H1 (cell line): Measurements from ENCODE around the gene MAP4K1. TPM values are rescaled to one million over a fixed set of nuclear protein-coding genes. Genes with fewer than 3 reads are reported as not detected.
A peak's percentile ranks its signal among the peaks of the same experiment; 100 is the strongest.

Experiments used
- CTCF ChIA-PET: fragments of 300-600 bp; sonication (Branson Sonifier 250); formaldehyde crosslinking; loops from one replicate; lab custom pipeline; 2021; ENCODE audit not compliant: partially characterized antibody; lab: Charles Lee
- POLR2A ChIA-PET: fragments of 300-600 bp; sonication (Branson Sonifier 250); formaldehyde crosslinking; loops from one replicate; lab custom pipeline; 2021; ENCODE audit warnings: inconsistent platforms; ENCODE audit not compliant: partially characterized antibody; lab: Charles Lee
- DNase-seq, 2 experiments: peaks; one replicate each; pipeline versions ENCODE4 v3.0.0 to v3.0.0-alpha.2; 2010 to 2022; ENCODE audit warnings: low spot score in 2 of 2, low read depth in 1 of 2, mixed read lengths in 1 of 2
- FAIRE-seq: peaks from 2 replicates; lab custom pipeline; 2011; peaks lifted over from hg19 to GRCh38; lab: Jason Lieb, UNC
- H2AFZ ChIP-seq: 2 replicates; pipeline ENCODE4 v1.8.1; 2012; ENCODE audit warnings: low read length, inconsistent platforms
- H2AK5ac ChIP-seq: 2 replicates; pipeline ENCODE4 v1.6.1; 2013; ENCODE audit warnings: low read depth, low read length
- H2BK120ac ChIP-seq: replicated peaks from 2 replicates; pipeline ENCODE3; 2013; ENCODE audit warnings: low read depth, low read length, inconsistent platforms
- H2BK12ac ChIP-seq: 2 replicates; pipeline ENCODE4 v1.6.1; 2013; ENCODE audit warnings: low read depth, low read length
- H2BK15ac ChIP-seq: 2 replicates; pipeline ENCODE4 v1.6.1; 2013; ENCODE audit warnings: low read length
- H2BK20ac ChIP-seq: 2 replicates; pipeline ENCODE4 v1.6.1; 2013; ENCODE audit warnings: low read length
- H2BK5ac ChIP-seq: 2 replicates; pipeline ENCODE4 v1.6.1; 2013; ENCODE audit warnings: low read depth, low read length
- H3K14ac ChIP-seq: 2 replicates; pipeline ENCODE4 v1.6.1; 2013; ENCODE audit warnings: inconsistent platforms; ENCODE audit not compliant: insufficient read length
- H3K18ac ChIP-seq: 2 replicates; pipeline ENCODE4 v1.6.1; 2013; ENCODE audit warnings: low read length; ENCODE audit errors: extremely low read depth
- H3K23ac ChIP-seq: 2 replicates; pipeline ENCODE4 v1.6.1; 2013; ENCODE audit warnings: inconsistent platforms; ENCODE audit not compliant: insufficient read length
- H3K23me2 ChIP-seq: 2 replicates; pipeline ENCODE4 v1.6.1; 2013; ENCODE audit warnings: low read depth, low read length
- H3K27ac ChIP-seq: 2 replicates; pipeline ENCODE4 v1.6.1; 2011; ENCODE audit warnings: low read depth, low read length, inconsistent platforms
- H3K27me3 ChIP-seq, 4 experiments: replicated peaks in 1 of 4; 1 replicate in 1 of 4; 2 replicates in 3 of 4; pipeline versions ENCODE4 v1.6.1 to v1.8.1; 2011 to 2013; ENCODE audit warnings: low read length in 3 of 4, mild to moderate bottlenecking in 3 of 4, inconsistent platforms in 2 of 4, mixed read lengths in 2 of 4, moderate library complexity in 1 of 4; ENCODE audit not compliant: control insufficient read depth in 3 of 4, insufficient read depth in 3 of 4; ENCODE audit errors: extremely low read depth in 1 of 4
- H3K36me3 ChIP-seq, 4 experiments: 2 replicates each; pipeline versions ENCODE4 v1.6.1 to v1.8.1; 2011 to 2013; ENCODE audit warnings: mild to moderate bottlenecking in 4 of 4, low read length in 3 of 4, moderate library complexity in 2 of 4, control low read depth in 1 of 4, inconsistent platforms in 1 of 4; ENCODE audit not compliant: insufficient read depth in 4 of 4, control insufficient read depth in 2 of 4
- H3K4ac ChIP-seq: replicated peaks from 2 replicates; pipeline ENCODE3; 2013; ENCODE audit warnings: low read length, low read depth, mixed read lengths, inconsistent platforms; ENCODE audit not compliant: insufficient read length
- H3K4me1 ChIP-seq, 4 experiments: replicated peaks in 1 of 4; 1 replicate in 1 of 4; 2 replicates in 3 of 4; pipeline versions ENCODE4 v1.6.1 to v1.8.1; 2011 to 2013; ENCODE audit warnings: low read length in 3 of 4, inconsistent platforms in 2 of 4, mixed read lengths in 1 of 4; ENCODE audit not compliant: insufficient read depth in 4 of 4, control insufficient read depth in 3 of 4
- H3K4me2 ChIP-seq, 2 experiments: 2 replicates each; pipeline versions ENCODE4 v1.6.1 to v1.8.1; 2011 to 2013; ENCODE audit warnings: low read depth in 2 of 2, low read length in 2 of 2, control low read depth in 1 of 2, inconsistent platforms in 1 of 2, mild to moderate bottlenecking in 1 of 2; ENCODE audit not compliant: insufficient read depth in 1 of 2
- H3K4me3 ChIP-seq, 4 experiments: fragments of 200-600, 300-600 bp in 1 of 4; sonication (generic), shearing (Covaris generic), sonication (Bioruptor Twin) in 1 of 4; 2 replicates each; pipeline versions ENCODE4 v1.5.1 to v1.8.1; 2011 to 2016; ENCODE audit warnings: low read length in 4 of 4, low read depth in 3 of 4, control low read depth in 2 of 4, inconsistent platforms in 2 of 4, mild to moderate bottlenecking in 2 of 4, mixed read lengths in 1 of 4, moderate library complexity in 1 of 4; ENCODE audit not compliant: insufficient read depth in 2 of 4; ENCODE audit errors: extremely low read depth in 1 of 4
- H3K56ac ChIP-seq: replicated peaks from 2 replicates; pipeline ENCODE3; 2013; ENCODE audit warnings: low read depth, mild to moderate bottlenecking, mixed read lengths, low read length, inconsistent platforms; ENCODE audit not compliant: insufficient read length
- H3K79me1 ChIP-seq: 2 replicates; pipeline ENCODE4 v1.6.1; 2013; ENCODE audit warnings: low read depth, low read length, control low read depth
- H3K79me2 ChIP-seq, 2 experiments: 2 replicates each; pipeline versions ENCODE4 v1.6.1 to v1.8.1; 2012 to 2013; ENCODE audit warnings: low read length in 2 of 2, mild to moderate bottlenecking in 2 of 2, inconsistent platforms in 1 of 2; ENCODE audit not compliant: insufficient read depth in 2 of 2, control insufficient read depth in 1 of 2
- H3K9ac ChIP-seq, 4 experiments: replicated peaks in 1 of 4; 1 replicate in 1 of 4; 2 replicates in 3 of 4; pipeline versions ENCODE4 v1.6.1 to v1.8.1; 2011 to 2013; ENCODE audit warnings: low read depth in 3 of 4, low read length in 3 of 4, control low read depth in 2 of 4, mild to moderate bottlenecking in 2 of 4, moderate library complexity in 2 of 4, inconsistent platforms in 1 of 4; ENCODE audit errors: extremely low read depth in 1 of 4
- H3K9me3 ChIP-seq, 2 experiments: 2 replicates each; pipeline versions ENCODE4 v1.6.1 to v1.8.1; 2012 to 2013; ENCODE audit warnings: mild to moderate bottlenecking in 2 of 2, moderate library complexity in 2 of 2, control low read depth in 1 of 2, inconsistent platforms in 1 of 2, low read depth in 1 of 2, low read length in 1 of 2, mixed read lengths in 1 of 2; ENCODE audit not compliant: insufficient read depth in 2 of 2
- H4K20me1 ChIP-seq, 2 experiments: replicated peaks in 1 of 2; 2 replicates each; pipeline versions ENCODE3 to v1.8.1; 2011 to 2013; ENCODE audit warnings: inconsistent platforms in 2 of 2, low read length in 2 of 2, mild to moderate bottlenecking in 1 of 2; ENCODE audit not compliant: insufficient read depth in 2 of 2, control insufficient read depth in 1 of 2
- H4K5ac ChIP-seq: 2 replicates; pipeline ENCODE4 v1.6.1; 2013; ENCODE audit warnings: low read length, low read depth, mixed read lengths, inconsistent platforms; ENCODE audit not compliant: insufficient read length
- H4K8ac ChIP-seq: 2 replicates; pipeline ENCODE4 v1.8.0; 2013; ENCODE audit warnings: mild to moderate bottlenecking, moderate library complexity, low read length, inconsistent platforms; ENCODE audit not compliant: insufficient read depth; ENCODE audit errors: extremely low read depth
- H4K91ac ChIP-seq: replicated peaks from 2 replicates; pipeline ENCODE3; 2013; ENCODE audit warnings: low read length, mixed read lengths, inconsistent platforms; ENCODE audit not compliant: insufficient read length
- RXRA ChIP-seq: IDR thresholded peaks from 2 replicates; pipeline ENCODE4 v1.6.1; 2011; ENCODE audit warnings: low read depth, mild to moderate bottlenecking, low read length, moderate library complexity; ENCODE audit not compliant: insufficient read depth
- USF2 ChIP-seq: IDR thresholded peaks from 2 replicates; pipeline ENCODE4 v1.6.1; 2011; ENCODE audit warnings: low read length, improper control_type of control experiment
- WGBS, 2 experiments: shearing (Covaris generic) in 1 of 2; methylation state at CpG; one replicate each; pipeline versions ENCODE4 v1.1.6 to v1.1.7; 2013 to 2015; ENCODE audit warnings: low lambda C conversion rate in 2 of 2, mixed read lengths in 2 of 2, inconsistent platforms in 1 of 2, low coverage in 1 of 2, missing lambda C conversion rate in 1 of 2; ENCODE audit not compliant: insufficient replicate concordance in 2 of 2, insufficient coverage in 1 of 2, insufficient read length in 1 of 2; ENCODE audit errors: extremely low coverage in 1 of 2, missing lambda C conversion rate in 1 of 2; 5-methylcytosine and 5-hydroxymethylcytosine counted together
- polyA plus RNA-seq, 7 experiments: library from polyadenylated mRNA; depleted of rRNA in 3 of 7; stranded (reverse) in 5 of 7; unstranded in 2 of 7; fragments of >200 nt in 5 of 7; fragments of 200-250 nt in 2 of 7; gene quantifications; 1 replicate in 5 of 7; 2 replicates in 1 of 7; 4 replicates in 1 of 7; pipeline versions ENCODE4 v1.2.1 to v1.2.3, GENCODE V29; 2011 to 2013; ENCODE audit warnings: missing spikeins in 2 of 7, mixed read lengths in 2 of 7
- total RNA-seq: library from RNA; stranded (reverse); fragmentation: NEBNext Ultra II Directional; extraction: Animal tissue kit (Norgen Biotek cat#: 25700); gene quantifications from 2 replicates; pipeline ENCODE4 v1.2.1, GENCODE V29; 2021

Gene MAP4K1
- total and polyA plus RNA-seq, 2 of the 8 experiments (the other 6 are each of a cell fraction or from before 2014, with no cell fraction given): 9.0 to 10.4 TPM

DNA sequence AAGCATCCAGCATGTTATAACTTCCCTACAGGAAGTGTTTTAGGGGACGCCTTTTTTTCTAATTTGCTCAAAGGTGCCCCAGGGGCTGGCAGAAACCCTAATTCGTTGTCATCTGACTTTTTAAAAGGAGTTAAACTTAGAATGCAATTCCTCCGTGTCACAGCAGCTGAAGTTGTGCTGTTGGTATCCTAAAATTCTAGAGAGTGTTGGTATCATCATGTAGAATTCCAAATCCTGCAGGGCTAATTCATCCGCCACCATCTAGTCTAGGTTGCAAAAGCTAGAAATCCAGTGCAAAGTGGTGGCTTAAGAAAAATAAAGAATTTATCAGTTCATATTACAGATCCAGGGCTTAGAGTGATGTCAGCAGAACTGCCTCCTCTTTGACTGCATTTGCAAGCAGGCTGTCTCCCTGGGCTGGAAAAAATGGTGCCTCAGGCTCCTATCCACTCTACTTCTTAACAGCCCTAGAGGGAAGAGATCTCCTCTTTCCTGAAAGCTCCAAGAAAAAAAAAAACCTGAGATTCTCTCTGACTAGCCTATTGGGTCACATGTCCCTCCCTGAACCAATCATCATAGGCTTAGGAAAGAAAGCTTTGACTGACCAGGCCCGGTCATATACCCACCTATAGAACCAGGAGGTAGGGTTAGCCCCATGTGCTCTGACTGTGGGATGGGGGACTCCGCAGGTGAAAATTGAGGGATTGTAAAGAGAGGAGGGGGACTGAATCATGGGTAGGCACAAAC lies 73.0 kb downstream of the MAP4K1 start:
- no peak for FAIRE-seq
- no peak overlapping the region for H3K27ac ChIP-seq
- POLR2A ChIA-PET: interaction anchor here (0.8 to 0.9 kb wide), 3 partner anchors 16 to 92 kb away, joined by 3 to 4 read pairs (median 4); no protein-coding TSS in a partner anchor

More for the DNA sequence above, 73.0 kb downstream of the MAP4K1 start:
- H3K4ac ChIP-seq: no peak overlapping the region
- H3K23me2 ChIP-seq: no peaks in the 10 kb centered on the region; the same call in 1 of the 2 replicates
- H3K23ac ChIP-seq: no peak overlapping the region
- no peak overlapping the region for H3K18ac ChIP-seq
- H4K5ac ChIP-seq: no peak overlapping the region
- H3K9ac ChIP-seq: no peak overlapping the region
- no peak overlapping the region for H3K14ac ChIP-seq
- WGBS, 2 experiments: 82% methylated on average over 6 of the region's 6 CpGs; no CpG with 5 or more reads in 1 of the 2 experiments
- TF ChIP-seq RXRA (no peak), USF2 (peak; percentile 44; the same call in 1 of the 2 replicates)
- no peak overlapping the region for H2AFZ ChIP-seq
- H4K8ac ChIP-seq: no peak overlapping the region
- H3K4me2 ChIP-seq: no peak overlapping the region
- H4K91ac ChIP-seq: no peak overlapping the region
- no peaks in the 10 kb centered on the region for H3K79me1 ChIP-seq
- peaks cover 0 to 6% (median 2%) of the 10 kb centered on the region in 4 experiments; a peak in 4 of 8 replicates for H3K36me3 ChIP-seq
- CTCF ChIA-PET: interaction anchor here (0.5 to 1.5 kb wide), 11 partner anchors 13 to 182 kb away, joined by 3 to 8 read pairs (median 3); partner anchors contain the start of gene FAM98C
- no peak overlapping the region for H2BK120ac ChIP-seq
- no peaks in the 10 kb centered on the region for H3K4me1 ChIP-seq
- H2BK20ac ChIP-seq: no peak overlapping the region
- H3K56ac ChIP-seq: no peak overlapping the region
- H2BK5ac ChIP-seq: no peak overlapping the region
- no peaks in the 10 kb centered on the region for H4K20me1 ChIP-seq
- no peaks in the 10 kb centered on the region; a peak in 1 of 4 replicates for H3K9me3 ChIP-seq
- H3K4me3 ChIP-seq: no peak overlapping the region
- H2BK15ac ChIP-seq: no peak overlapping the region
- DNase-seq: no peak
- H2BK12ac ChIP-seq: no peak overlapping the region
- H2AK5ac ChIP-seq: no peak overlapping the region
- no peaks in the 10 kb centered on the region for H3K79me2 ChIP-seq
- H3K27me3 ChIP-seq: no peaks in the 10 kb centered on the region; a peak in 1 of 7 replicates
